ENCODE measurements around the gene FAM171A2. TPM values are rescaled to one million over a fixed set of nuclear protein-coding genes. Genes with fewer than 3 reads are reported as not detected.

FAM171A2 gene
- polyA plus RNA-seq, 3 donors, result not detected

- DNase-seq, result no peak
- no peak overlapping the region for H3K4me3 Mint-ChIP-seq
- H3K27ac Mint-ChIP-seq, result no peak overlapping the region
- Histone ChIP-seq H2AFZ (ENCODE audit: insufficient read depth, low read depth, low read length, poor library complexity, severe bottlenecking) (no peak overlapping the region), H3K36me3 (replicated peaks in 1 of 2; ENCODE audit: control insufficient read depth in 1 of 2, insufficient read depth in 2 of 2, low read length in 2 of 2) (peaks cover 14 to 69% of the 10 kb centered on the region in 2 donors), H3K4me2 (replicated peaks; ENCODE audit: extremely low read depth, low read length, poor library complexity, severe bottlenecking) (no peak overlapping the region), H3K4me1 (ENCODE audit: control insufficient read depth in 1 of 2, insufficient read depth in 2 of 2, low read length in 2 of 2) (no peaks in the 10 kb centered on the region), H3K9ac (ENCODE audit: insufficient read depth, low read length, poor library complexity, severe bottlenecking) (no peak overlapping the region), H3K27me3 (ENCODE audit: control insufficient read depth in 2 of 2, insufficient read depth in 2 of 2, low read length in 2 of 2) (no peaks in the 10 kb centered on the region), H3K27ac (ENCODE audit: low read depth in 1 of 2, low read length in 2 of 2) (no peak overlapping the region), H3K9me3 (replicated peaks in 1 of 2; ENCODE audit: control insufficient read depth in 1 of 2, insufficient read depth in 1 of 2, low read length in 2 of 2) (no peaks in the 10 kb centered on the region), H4K20me1 (ENCODE audit: insufficient read depth, low read length) (no peaks in the 10 kb centered on the region), H3K79me2 (ENCODE audit: insufficient read depth, low read length) (no peaks in the 10 kb centered on the region), H3K4me3 (replicated peaks in 1 of 3; ENCODE audit: low read depth in 2 of 3, low read length in 3 of 3) (no peak overlapping the region)
- no peaks in the 10 kb centered on the region for H3K27me3 Mint-ChIP-seq (ENCODE audit: low read depth in 3 of 3)
- no peaks in the 10 kb centered on the region for H3K4me1 Mint-ChIP-seq
- intact Hi-C loops (cut with micrococcal nuclease), result no loop called here
- TF ChIP-seq CTCF (IDR thresholded peaks at IDR 0.05), result no peak
- peaks cover 0 to 1% (median 0%) of the 10 kb centered on the region in 7 donors for H3K9me3 Mint-ChIP-seq
- 100% methylated on average over 1 of the region's 4 CpGs for WGBS (ENCODE audit: insufficient coverage)
- peaks cover 28 to 44% of the 10 kb centered on the region in 2 donors for H3K36me3 Mint-ChIP-seq
These were observed 45.1 kb upstream of the FAM171A2 start for GRCh38 chr17:44408786-44409185.

- DNase-seq, result no peak
- Histone ChIP-seq H3K36me3 (replicated peaks in 1 of 2; ENCODE audit: control insufficient read depth in 1 of 2, insufficient read depth in 2 of 2, low read length in 2 of 2) (peaks cover 57 to 87% of the 10 kb centered on the region in 2 donors), H3K4me3 (replicated peaks in 1 of 3; ENCODE audit: low read depth in 2 of 3, low read length in 3 of 3) (no peak overlapping the region), H3K79me2 (ENCODE audit: insufficient read depth, low read length) (no peaks in the 10 kb centered on the region), H3K27me3 (ENCODE audit: control insufficient read depth in 2 of 2, insufficient read depth in 2 of 2, low read length in 2 of 2) (no peaks in the 10 kb centered on the region), H3K9me3 (replicated peaks in 1 of 2; ENCODE audit: control insufficient read depth in 1 of 2, insufficient read depth in 1 of 2, low read length in 2 of 2) (no peaks in the 10 kb centered on the region), H3K9ac (ENCODE audit: insufficient read depth, low read length, poor library complexity, severe bottlenecking) (no peak overlapping the region), H3K4me1 (ENCODE audit: control insufficient read depth in 1 of 2, insufficient read depth in 2 of 2, low read length in 2 of 2) (no peaks in the 10 kb centered on the region), H4K20me1 (ENCODE audit: insufficient read depth, low read length) (no peaks in the 10 kb centered on the region), H3K4me2 (replicated peaks; ENCODE audit: extremely low read depth, low read length, poor library complexity, severe bottlenecking) (no peak overlapping the region), H2AFZ (ENCODE audit: insufficient read depth, low read depth, low read length, poor library complexity, severe bottlenecking) (no peak overlapping the region), H3K27ac (ENCODE audit: low read depth in 1 of 2, low read length in 2 of 2) (no peak overlapping the region)
- H3K4me1 Mint-ChIP-seq, result no peaks in the 10 kb centered on the region
- H3K27ac Mint-ChIP-seq, result no peak overlapping the region
- H3K9me3 Mint-ChIP-seq, result no peaks in the 10 kb centered on the region
- intact Hi-C loops (cut with micrococcal nuclease), result no loop called here
- no peak overlapping the region for H3K4me3 Mint-ChIP-seq
- 100% methylated on average over 1 of the region's 5 CpGs for WGBS (ENCODE audit: insufficient coverage)
- TF ChIP-seq CTCF (IDR thresholded peaks at IDR 0.05), result no peak
- peaks cover 73 to 86% of the 10 kb centered on the region in 2 donors for H3K36me3 Mint-ChIP-seq
- no peaks in the 10 kb centered on the region for H3K27me3 Mint-ChIP-seq (ENCODE audit: low read depth in 3 of 3)
These were observed 39.0 kb upstream of the FAM171A2 start for GRCh38 chr17:44402564-44403172.

All from CD14-positive monocyte (primary cell).